OCI-LY3 (cell line): Measurements from ENCODE around the gene RFTN2.

Experiments
- EZH2phosphoT487 ChIP-seq: fragments of 200-600 bp; shearing (Covaris generic); IDR thresholded peaks from 2 replicates; pipeline ENCODE4 v1.6.1; 2018; ENCODE audit warnings: antibody characterized with exemption, mixed run types, low read depth
- TF ChIP-seq, protein P1 (sequence below): fragments of 200-600, 300-600 bp; sonication (generic); IDR thresholded peaks from 2 replicates; pipeline ENCODE4 v1.5.1; 2014; ENCODE audit warnings: antibody characterized with exemption, low read length, low read depth

DNA sequence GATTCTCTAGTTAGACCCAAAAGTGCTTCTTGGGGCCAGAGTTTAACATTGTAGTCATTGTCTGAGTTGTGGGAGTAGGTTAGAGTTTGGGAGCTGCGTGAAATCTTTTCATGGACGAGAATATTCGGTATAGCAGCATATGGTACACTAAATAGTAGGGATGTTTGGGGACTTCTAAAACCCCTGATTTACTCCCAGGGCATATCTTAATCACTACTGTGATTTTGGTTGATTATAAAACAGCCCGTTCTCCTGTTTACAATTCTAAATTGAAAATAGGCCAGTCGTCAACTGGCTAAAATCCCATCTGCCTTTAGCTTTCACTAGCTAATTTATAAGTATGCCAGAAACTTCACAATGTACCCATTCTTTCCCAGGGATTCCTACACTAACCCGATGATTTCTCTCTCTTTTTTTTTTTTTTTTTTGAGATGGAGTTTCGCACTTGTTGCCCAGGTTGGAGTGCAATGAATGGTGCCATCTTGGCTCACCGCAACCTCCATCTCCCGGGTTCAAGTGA lies 115.2 kb downstream of the RFTN2 start:
- TF ChIP-seq, protein P1, sequence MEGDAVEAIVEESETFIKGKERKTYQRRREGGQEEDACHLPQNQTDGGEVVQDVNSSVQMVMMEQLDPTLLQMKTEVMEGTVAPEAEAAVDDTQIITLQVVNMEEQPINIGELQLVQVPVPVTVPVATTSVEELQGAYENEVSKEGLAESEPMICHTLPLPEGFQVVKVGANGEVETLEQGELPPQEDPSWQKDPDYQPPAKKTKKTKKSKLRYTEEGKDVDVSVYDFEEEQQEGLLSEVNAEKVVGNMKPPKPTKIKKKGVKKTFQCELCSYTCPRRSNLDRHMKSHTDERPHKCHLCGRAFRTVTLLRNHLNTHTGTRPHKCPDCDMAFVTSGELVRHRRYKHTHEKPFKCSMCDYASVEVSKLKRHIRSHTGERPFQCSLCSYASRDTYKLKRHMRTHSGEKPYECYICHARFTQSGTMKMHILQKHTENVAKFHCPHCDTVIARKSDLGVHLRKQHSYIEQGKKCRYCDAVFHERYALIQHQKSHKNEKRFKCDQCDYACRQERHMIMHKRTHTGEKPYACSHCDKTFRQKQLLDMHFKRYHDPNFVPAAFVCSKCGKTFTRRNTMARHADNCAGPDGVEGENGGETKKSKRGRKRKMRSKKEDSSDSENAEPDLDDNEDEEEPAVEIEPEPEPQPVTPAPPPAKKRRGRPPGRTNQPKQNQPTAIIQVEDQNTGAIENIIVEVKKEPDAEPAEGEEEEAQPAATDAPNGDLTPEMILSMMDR: no peak
- no peak for TF ChIP-seq EZH2phosphoT487
